HEK293T (cell line): ENCODE results near the gene ALK.

Experiments used
- CTCF ChIA-PET: fragments of 350-600 bp; formaldehyde crosslinking; extraction: SDS; loops from one replicate; lab custom pipeline; 2021; ENCODE audit warnings: antibody characterized with exemption, inconsistent platforms; lab: Yijun Ruan, JAX
- POLR2A ChIA-PET: fragments of 350-600 bp; formaldehyde crosslinking; extraction: SDS; loops from one replicate; lab custom pipeline; 2020; ENCODE audit warnings: antibody characterized with exemption, inconsistent platforms; lab: Yijun Ruan, JAX
- DNase-seq: peaks from one replicate; pipeline ENCODE4 v3.0.0; 2012; ENCODE audit warnings: mixed read lengths; ENCODE audit errors: extremely low spot score
- ARNT ChIP-seq: fragments of 450-650 bp; IDR thresholded peaks from 2 replicates; pipeline ENCODE4 v1.6.1; 2017; ENCODE audit warnings: mild to moderate bottlenecking
- BHLHE40 ChIP-seq: fragments of 450-650 bp; IDR thresholded peaks from 2 replicates; pipeline ENCODE4 v1.6.1; 2016; ENCODE audit warnings: mild to moderate bottlenecking, moderate library complexity, borderline replicate concordance
- CTBP1 ChIP-seq: fragments of 450-650 bp; IDR thresholded peaks from 2 replicates; pipeline ENCODE4 v1.6.1; 2016; ENCODE audit warnings: borderline replicate concordance
- ELF4 ChIP-seq: fragments of 450-650 bp; IDR thresholded peaks from 2 replicates; pipeline ENCODE4 v1.6.1; 2017; ENCODE audit warnings: antibody characterized with exemption
- FOXA1 ChIP-seq: fragments of 450-650 bp; IDR thresholded peaks from 2 replicates; pipeline ENCODE4 v1.6.1; 2016; ENCODE audit warnings: mild to moderate bottlenecking
- FOXK2 ChIP-seq: fragments of 450-650 bp; IDR thresholded peaks from 2 replicates; pipeline ENCODE4 v1.6.1; 2016; ENCODE audit warnings: mild to moderate bottlenecking
- FOXM1 ChIP-seq: fragments of 450-650 bp; IDR thresholded peaks from 2 replicates; pipeline ENCODE4 v1.6.1; 2017; ENCODE audit warnings: mild to moderate bottlenecking, borderline replicate concordance
- HDGF ChIP-seq: fragments of 450-650 bp; IDR thresholded peaks from 2 replicates; pipeline ENCODE4 v1.6.1; 2017; ENCODE audit warnings: antibody characterized with exemption, borderline replicate concordance
- L3MBTL2 ChIP-seq: fragments of 450-650 bp; conservative IDR thresholded peaks from 2 replicates; pipeline ENCODE4 v1.6.1; 2016; ENCODE audit warnings: mild to moderate bottlenecking
- LEF1 ChIP-seq: fragments of 450-650 bp; IDR thresholded peaks from 2 replicates; pipeline ENCODE4 v1.6.1; 2017; ENCODE audit warnings: mild to moderate bottlenecking, borderline replicate concordance
- NFRKB ChIP-seq: fragments of 450-650 bp; IDR thresholded peaks from 2 replicates; pipeline ENCODE4 v1.6.1; 2016; ENCODE audit warnings: mild to moderate bottlenecking, moderate library complexity
- PKNOX1 ChIP-seq: fragments of 450-650 bp; IDR thresholded peaks from 2 replicates; pipeline ENCODE4 v1.6.1; 2016
- SP1 ChIP-seq: fragments of 450-650 bp; IDR thresholded peaks from 2 replicates; pipeline ENCODE4 v1.6.1; 2017
- SUZ12 ChIP-seq: fragments of 450-650 bp; IDR thresholded peaks from 2 replicates; pipeline ENCODE4 v1.6.1; 2016; ENCODE audit warnings: mild to moderate bottlenecking
- TARDBP ChIP-seq: fragments of 450-650 bp; IDR thresholded peaks from 2 replicates; pipeline ENCODE4 v1.6.1; 2016
- ZNF384 ChIP-seq: fragments of 450-650 bp; IDR thresholded peaks from 2 replicates; pipeline ENCODE4 v1.6.1; 2016

The ALK gene

GRCh38 chr2:29215739-29216608 is 705.4 kb downstream of the ALK start:
- POLR2A ChIA-PET: no interaction called here
- CTCF ChIA-PET: no interaction called here
- DNase-seq: no peak
- no peak for TF ChIP-seq HDGF
- TF ChIP-seq ARNT: no peak
- TF ChIP-seq ELF4: no peak
- TF ChIP-seq PKNOX1: no peak
- no peak for TF ChIP-seq L3MBTL2
- no peak for TF ChIP-seq FOXK2
- TF ChIP-seq SUZ12: no peak
- no peak for TF ChIP-seq SP1

- no peak for TF ChIP-seq TARDBP
- no peak for DNase-seq
- ChIA-PET CTCF (no interaction called here), POLR2A (no interaction called here)
Observed at GRCh38 chr2:29215073-29215472, 706.3 kb downstream of the ALK start.

GRCh38 chr2:29213888-29214291 is 707.5 kb downstream of the ALK start:
- POLR2A ChIA-PET: no interaction called here
- DNase-seq: no peak
- CTCF ChIA-PET: interaction anchor here (0.6 kb wide), 1 partner anchor 972 kb away, joined by 6 read pairs; no protein-coding TSS in a partner anchor
- TF ChIP-seq ZNF384 (no peak), BHLHE40 (no peak), HDGF (no peak), ELF4 (no peak), L3MBTL2 (no peak), CTBP1 (no peak), ARNT (no peak), FOXK2 (no peak), LEF1 (no peak), FOXA1 (no peak), PKNOX1 (no peak), NFRKB (no peak), TARDBP (no peak), SUZ12 (no peak), FOXM1 (no peak), SP1 (no peak)

GRCh38 chr2:29212009-29212408 is 709.4 kb downstream of the ALK start:
- ChIA-PET CTCF (no interaction called here), POLR2A (no interaction called here)
- TF ChIP-seq FOXK2 (no peak), HDGF (no peak), ELF4 (no peak), SP1 (no peak), TARDBP (no peak), L3MBTL2 (no peak), NFRKB (no peak), CTBP1 (no peak), ARNT (no peak), PKNOX1 (no peak), SUZ12 (no peak), LEF1 (no peak), BHLHE40 (no peak)
- DNase-seq: no peak

GRCh38 chr2:29209551-29209950 is 711.8 kb downstream of the ALK start:
- TF ChIP-seq L3MBTL2 (no peak), HDGF (no peak), LEF1 (no peak), ARNT (no peak)
- DNase-seq: no peak
- POLR2A ChIA-PET: no interaction called here
- CTCF ChIA-PET: no interaction called here

- no peak for DNase-seq
- TF ChIP-seq LEF1: no peak
- no peak for TF ChIP-seq BHLHE40
- TF ChIP-seq CTBP1: no peak
- no peak for TF ChIP-seq ZNF384
- TF ChIP-seq ARNT: no peak
- TF ChIP-seq PKNOX1: no peak
- TF ChIP-seq SUZ12: no peak
- no peak for TF ChIP-seq L3MBTL2
- TF ChIP-seq FOXA1: no peak
- TF ChIP-seq NFRKB: no peak
- TF ChIP-seq TARDBP: no peak
- no peak for TF ChIP-seq FOXM1
- no peak for TF ChIP-seq HDGF
- TF ChIP-seq SP1: no peak
- TF ChIP-seq ELF4: no peak
- no peak for TF ChIP-seq FOXK2
- POLR2A ChIA-PET: no interaction called here
- CTCF ChIA-PET: interaction anchor here (0.8 kb wide), 1 partner anchor 12 kb away, joined by 3 read pairs; no protein-coding TSS in a partner anchor
Observed at GRCh38 chr2:29207352-29208148, 713.8 kb downstream of the ALK start.
